ENCODE data around the gene B3GLCT. TPM values are rescaled to one million over a fixed set of nuclear protein-coding genes. Genes with fewer than 3 reads are reported as not detected.

Gene B3GLCT
- total RNA-seq, 2 donors from 2014 or later: 10.1 to 11.5 TPM

GRCh38 chr13:31248361-31248760, 48.6 kb downstream of the B3GLCT start:
- no peaks in the 10 kb centered on the region for H3K4me1 ChIP-seq (ENCODE audit: control insufficient read depth, insufficient read depth, low read length)
- H3K36me3 ChIP-seq (ENCODE audit: control insufficient read depth, insufficient read depth, low read length): peaks cover 14% of the 10 kb centered on the region
- DNase-seq: no peak
- H3K36me3 Mint-ChIP-seq (ENCODE audit: low read depth): peaks cover 30% of the 10 kb centered on the region
- no peak overlapping the region for H3K27ac Mint-ChIP-seq
- H3K4me1 Mint-ChIP-seq: peaks cover 7% of the 10 kb centered on the region
- 92 to 100% methylated on average over 1 to 3 of the region's 3 CpGs for WGBS, 2 experiments (ENCODE audit: insufficient coverage in 1 of 2, insufficient read length in 1 of 2)
- H3K27me3 ChIP-seq (ENCODE audit: control insufficient read depth, insufficient read depth, low read length, poor library complexity, severe bottlenecking): no peaks in the 10 kb centered on the region
- peaks cover 11% of the 10 kb centered on the region for H3K9me3 Mint-ChIP-seq
- TF ChIP-seq CTCF (conservative IDR thresholded peaks at IDR 0.05): no peak
- no peak overlapping the region for H3K4me3 Mint-ChIP-seq
- H3K27me3 Mint-ChIP-seq (ENCODE audit: insufficient read depth): no peaks in the 10 kb centered on the region
- H3K4me3 ChIP-seq (ENCODE audit: low read length): no peak overlapping the region
- H3K9ac ChIP-seq (ENCODE audit: extremely low read depth, low read length, poor library complexity, severe bottlenecking): no peak overlapping the region
- no peaks in the 10 kb centered on the region for H3K9me3 ChIP-seq (ENCODE audit: control insufficient read depth, low read length)
- no peak overlapping the region for H3K27ac ChIP-seq (ENCODE audit: low read depth, low read length)

DNA sequence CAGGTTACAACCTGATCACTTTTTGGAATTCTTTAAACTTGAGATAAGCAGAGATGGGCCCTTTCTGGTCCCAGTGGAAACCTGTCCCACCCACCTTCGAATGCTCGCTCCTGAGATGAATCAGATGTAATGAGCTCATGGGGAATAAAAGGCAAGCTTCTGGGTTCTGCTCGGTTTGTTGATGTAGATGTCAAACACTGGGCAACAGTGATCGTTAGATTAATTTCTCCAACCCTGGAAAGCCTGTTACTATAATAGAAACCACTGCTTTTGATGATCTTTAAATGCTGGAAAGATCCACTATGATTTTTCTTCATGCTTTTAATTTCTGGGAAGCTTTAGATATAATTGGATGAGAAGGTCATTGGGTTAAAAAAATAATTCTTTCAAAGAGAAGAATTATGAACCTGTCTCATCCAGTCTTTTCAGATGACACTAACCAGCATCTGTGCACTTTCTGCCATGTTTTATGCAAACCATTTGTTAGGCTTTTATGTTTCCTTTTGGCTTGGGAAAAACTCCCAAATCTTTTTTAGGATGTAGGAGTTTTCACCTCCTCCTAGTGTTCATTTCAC, 49.3 kb downstream of the B3GLCT start:
- 90 to 95% methylated on average over 3 to 4 of the region's 4 CpGs for WGBS, 2 experiments (ENCODE audit: insufficient coverage in 1 of 2, insufficient read length in 1 of 2)
- no peak for DNase-seq
- Histone ChIP-seq H3K9me3 (ENCODE audit: control insufficient read depth, low read length) (no peaks in the 10 kb centered on the region), H3K27ac (ENCODE audit: low read depth, low read length) (no peak overlapping the region), H3K4me1 (ENCODE audit: control insufficient read depth, insufficient read depth, low read length) (no peaks in the 10 kb centered on the region), H3K27me3 (ENCODE audit: control insufficient read depth, insufficient read depth, low read length, poor library complexity, severe bottlenecking) (no peaks in the 10 kb centered on the region), H3K36me3 (ENCODE audit: control insufficient read depth, insufficient read depth, low read length) (peaks cover 14% of the 10 kb centered on the region), H3K9ac (ENCODE audit: extremely low read depth, low read length, poor library complexity, severe bottlenecking) (no peak overlapping the region), H3K4me3 (ENCODE audit: low read length) (no peak overlapping the region)
- Mint-ChIP-seq H3K27me3 (ENCODE audit: insufficient read depth) (no peaks in the 10 kb centered on the region), H3K9me3 (peaks cover 16% of the 10 kb centered on the region), H3K27ac (no peak overlapping the region), H3K36me3 (ENCODE audit: low read depth) (peaks cover 30% of the 10 kb centered on the region), H3K4me1 (peaks cover 7% of the 10 kb centered on the region), H3K4me3 (no peak overlapping the region)
- TF ChIP-seq CTCF (conservative IDR thresholded peaks at IDR 0.05): no peak

GRCh38 chr13:31250435-31250834, 50.7 kb downstream of the B3GLCT start:
- Histone ChIP-seq H3K9me3 (ENCODE audit: control insufficient read depth, low read length) (no peaks in the 10 kb centered on the region), H3K4me1 (ENCODE audit: control insufficient read depth, insufficient read depth, low read length) (no peaks in the 10 kb centered on the region), H3K9ac (ENCODE audit: extremely low read depth, low read length, poor library complexity, severe bottlenecking) (no peak overlapping the region), H3K27me3 (ENCODE audit: control insufficient read depth, insufficient read depth, low read length, poor library complexity, severe bottlenecking) (no peaks in the 10 kb centered on the region), H3K36me3 (ENCODE audit: control insufficient read depth, insufficient read depth, low read length) (peaks cover 14% of the 10 kb centered on the region), H3K4me3 (ENCODE audit: low read length) (no peak overlapping the region), H3K27ac (ENCODE audit: low read depth, low read length) (no peak overlapping the region)
- Mint-ChIP-seq H3K27ac (no peak overlapping the region), H3K4me1 (peaks cover 7% of the 10 kb centered on the region), H3K4me3 (no peak overlapping the region), H3K36me3 (ENCODE audit: low read depth) (peaks cover 32% of the 10 kb centered on the region), H3K27me3 (ENCODE audit: insufficient read depth) (no peaks in the 10 kb centered on the region), H3K9me3 (peaks cover 26% of the 10 kb centered on the region)
- DNase-seq: no peak
- no peak for TF ChIP-seq CTCF (conservative IDR thresholded peaks at IDR 0.05)
- 90 to 100% methylated on average over 2 to 7 of the region's 7 CpGs for WGBS, 2 experiments (ENCODE audit: insufficient coverage in 1 of 2, insufficient read length in 1 of 2)
